T-helper 2 cell treated with Interferon-gamma antibody and Interleukin-4, amounts not matched to agents 100 ng/mL and 5 ng/mL, for 36 hours (primary cell): ENCODE results near the gene ERVK3-1. TPM values are rescaled to one million over a fixed set of nuclear protein-coding genes. Genes with fewer than 3 reads are reported as not detected.
"Not testable (repeated sequence)": the region's sequence is repeated elsewhere in the genome, so short reads cannot be mapped to it uniquely, and the experiment has no call there.

Source experiments
- intact Hi-C: fragments of 100-400 bp; cut with micrococcal nuclease; formaldehyde crosslinking; loops from one replicate; pipeline ENCODE4 v1.15.1; 2023
- total RNA-seq: library from RNA; stranded (reverse); gene quantifications from 2 replicates; pipeline ENCODE4 v1.2.3, GENCODE V29; 2022

The ERVK3-1 gene
- total RNA-seq, 1 donor from 2014 or later = 60.7 TPM

- intact Hi-C loops = no loop called here
These were observed 4.6 kb upstream of the ERVK3-1 start for GRCh38 chr19:58300620-58301019.

DNA sequence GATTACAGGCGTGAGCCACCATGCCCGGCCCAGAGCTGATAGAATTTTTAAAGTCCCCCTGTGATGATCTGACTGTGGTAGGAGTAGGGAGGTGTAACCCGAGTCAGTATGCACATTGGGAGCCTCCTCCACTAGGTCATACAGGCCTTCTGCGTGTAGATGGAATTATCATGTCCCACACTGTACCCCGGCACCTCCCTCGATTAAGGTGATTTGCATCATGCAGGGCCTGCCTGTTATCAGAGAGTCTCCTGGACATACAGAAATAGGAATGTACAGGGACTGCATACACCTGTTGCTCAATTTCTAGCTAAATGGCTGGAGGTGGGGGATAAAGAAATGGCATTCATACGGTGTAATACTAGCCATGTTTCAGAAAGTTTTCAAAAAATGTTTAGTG is 922 bp upstream of the ERVK3-1 start:
- intact Hi-C loops = no loop called here

DNA sequence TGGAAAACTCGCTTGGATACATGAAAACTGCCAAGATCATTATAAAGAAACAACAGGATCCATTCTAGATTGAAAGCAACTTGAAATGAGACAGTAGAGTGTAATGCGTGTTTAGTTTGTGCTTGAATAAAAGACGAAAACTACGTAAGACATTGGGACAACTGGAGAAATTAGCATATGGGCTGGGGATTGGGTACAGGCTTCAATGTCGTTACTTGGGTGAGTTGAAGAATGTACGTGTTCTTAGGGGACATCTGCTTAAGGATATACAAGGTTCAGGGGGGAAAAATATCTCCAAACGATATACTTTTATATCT is 471 bp upstream of the ERVK3-1 start:
- intact Hi-C loops = loop anchor here (1.0 kb wide), 7 partner anchors 23 to 147 kb away; partner anchors contain the start of genes ZNF132, ZNF274, ZNF324B and ZNF497

DNA sequence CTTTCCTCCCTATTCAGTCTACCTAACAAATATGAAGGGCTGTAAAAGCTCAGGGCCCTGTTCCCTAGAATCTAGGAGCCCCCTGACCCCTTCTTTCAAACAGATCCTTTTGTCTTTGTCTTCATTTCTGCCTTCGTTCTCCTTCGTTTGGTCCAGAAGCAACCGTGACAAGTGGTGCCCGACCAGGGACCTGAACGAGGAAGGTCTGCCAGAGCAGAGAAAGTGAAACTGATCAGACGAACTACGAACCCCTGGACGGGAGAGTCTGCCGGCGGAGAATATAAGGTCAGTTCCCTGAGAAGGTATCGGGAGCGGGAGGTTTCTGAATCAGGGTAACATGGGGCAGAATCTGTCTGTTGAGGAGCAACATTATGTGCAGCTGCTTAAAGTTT is 751 bp downstream of the ERVK3-1 start:
- intact Hi-C loops = loop anchor here (1.0 kb wide), 7 partner anchors 21 to 145 kb away; partner anchors contain the start of genes ZNF132, ZNF274, ZNF324B and ZNF497

DNA sequence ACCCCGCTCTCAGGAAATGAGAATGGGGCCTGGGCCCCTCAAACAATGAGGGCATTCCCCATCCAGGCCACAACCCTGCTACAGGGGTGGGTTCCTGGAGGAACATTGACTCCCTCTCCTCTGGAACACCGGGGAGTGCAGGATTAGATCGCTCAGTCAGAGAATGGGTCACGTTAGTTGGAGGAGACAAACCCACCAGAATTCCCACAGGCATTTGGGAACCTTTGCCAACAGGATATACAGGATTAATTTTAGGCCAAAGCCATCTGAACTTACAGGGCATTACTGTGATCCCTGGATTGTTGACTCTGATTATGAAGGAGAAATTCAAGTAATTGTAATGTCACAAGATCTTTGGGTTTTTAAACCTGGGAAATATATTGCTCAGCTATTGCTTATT is 2.6 kb downstream of the ERVK3-1 start:
- intact Hi-C loops = no loop called here

DNA sequence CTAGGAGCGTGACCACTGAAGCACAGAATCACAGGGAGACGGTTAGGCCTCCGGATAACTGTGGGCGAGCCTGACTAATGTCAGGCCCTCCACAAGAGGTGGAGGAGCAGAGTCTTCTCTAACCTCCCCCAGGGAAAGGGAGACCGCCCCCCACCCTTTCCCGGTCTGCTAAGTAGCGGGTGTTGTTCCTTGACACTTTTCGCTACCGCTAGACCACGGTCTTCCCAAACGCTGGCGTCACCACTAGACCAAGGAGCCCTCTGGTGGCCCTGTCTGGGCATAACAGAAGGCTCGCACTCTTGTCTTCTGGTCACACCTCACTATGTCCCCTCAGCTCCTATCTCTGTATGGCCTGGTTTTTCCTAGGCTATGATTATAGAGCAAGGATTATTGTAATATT is 5.5 kb downstream of the ERVK3-1 start:
- intact Hi-C loops = not testable (repeated sequence)

DNA sequence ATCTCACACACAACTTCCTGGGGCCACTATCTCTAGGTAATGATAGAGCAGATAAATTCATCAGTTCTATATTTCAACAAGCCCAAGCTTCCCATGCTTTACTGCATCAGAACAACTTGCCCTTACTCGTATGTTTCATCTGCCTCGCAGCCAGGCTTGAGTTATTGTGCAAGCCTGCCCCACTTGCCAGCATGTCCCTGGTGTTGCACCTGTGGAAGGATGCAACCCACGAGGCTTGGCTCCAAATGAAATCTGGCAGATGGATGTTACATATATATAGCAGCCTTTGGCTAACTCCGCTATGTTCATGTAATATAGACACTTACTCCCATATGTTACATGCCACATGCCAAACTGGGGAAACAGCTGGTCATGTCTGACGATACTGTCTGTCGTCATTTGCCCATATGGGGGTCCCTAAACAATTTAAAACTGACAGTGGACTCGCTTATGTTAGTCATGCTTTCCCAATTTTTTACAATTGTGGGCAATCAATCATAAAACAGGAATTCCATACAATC is 6.2 kb downstream of the ERVK3-1 start:
- intact Hi-C loops = no loop called here

- intact Hi-C loops = no loop called here
These were observed 10.4 kb downstream of the ERVK3-1 start for GRCh38 chr19:58315580-58315979.

DNA sequence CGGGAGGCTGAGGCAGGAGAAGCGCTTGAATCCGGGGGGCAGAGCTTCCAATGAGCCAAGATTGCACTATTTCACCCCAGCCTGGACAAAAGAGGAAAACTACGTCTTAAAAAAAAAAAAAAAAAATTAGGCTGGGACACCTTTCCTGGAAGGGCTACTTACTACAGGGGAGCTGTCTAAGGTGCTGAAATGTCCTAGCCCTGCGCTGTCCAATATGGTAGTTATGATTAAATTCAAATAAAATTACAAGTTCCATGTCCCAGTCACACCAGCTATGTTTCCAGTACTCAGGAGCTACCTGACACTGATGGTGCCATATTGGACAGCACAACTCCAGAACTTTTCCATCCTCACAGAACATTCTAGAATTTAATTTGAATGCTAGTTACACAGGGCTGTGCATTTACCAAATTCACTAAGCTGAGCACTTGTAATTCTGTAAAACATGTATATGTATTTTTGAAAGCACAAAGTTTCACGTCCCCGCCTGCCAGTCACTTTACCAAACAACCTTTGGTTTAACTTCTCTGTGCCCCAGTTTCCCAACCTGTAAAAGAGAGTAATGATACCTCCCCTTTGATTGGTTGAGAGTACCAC is 12.4 kb downstream of the ERVK3-1 start:
- intact Hi-C loops = no loop called here

GRCh38 chr19:58318297-58318696 is 13.1 kb downstream of the ERVK3-1 start:
- intact Hi-C loops = no loop called here

DNA sequence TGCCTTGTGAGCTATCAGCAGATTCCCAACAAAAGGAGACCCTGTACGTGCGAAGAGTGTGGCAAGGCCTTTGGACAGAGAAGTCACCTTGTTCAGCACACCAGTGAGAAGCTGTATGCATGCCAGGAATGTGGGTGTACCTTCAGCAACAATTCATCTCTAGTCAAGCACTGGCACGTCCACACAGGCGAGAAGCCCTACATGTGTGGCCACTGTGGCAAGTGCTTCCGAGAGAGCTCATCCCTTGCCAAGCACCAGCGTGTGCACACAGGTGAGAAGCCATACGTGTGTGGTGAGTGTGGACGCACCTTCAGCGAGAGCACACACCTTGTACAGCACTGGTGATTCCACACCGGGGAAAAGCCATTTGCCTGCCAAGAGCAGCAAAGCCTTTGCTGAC is 14.1 kb downstream of the ERVK3-1 start:
- intact Hi-C loops = no loop called here

DNA sequence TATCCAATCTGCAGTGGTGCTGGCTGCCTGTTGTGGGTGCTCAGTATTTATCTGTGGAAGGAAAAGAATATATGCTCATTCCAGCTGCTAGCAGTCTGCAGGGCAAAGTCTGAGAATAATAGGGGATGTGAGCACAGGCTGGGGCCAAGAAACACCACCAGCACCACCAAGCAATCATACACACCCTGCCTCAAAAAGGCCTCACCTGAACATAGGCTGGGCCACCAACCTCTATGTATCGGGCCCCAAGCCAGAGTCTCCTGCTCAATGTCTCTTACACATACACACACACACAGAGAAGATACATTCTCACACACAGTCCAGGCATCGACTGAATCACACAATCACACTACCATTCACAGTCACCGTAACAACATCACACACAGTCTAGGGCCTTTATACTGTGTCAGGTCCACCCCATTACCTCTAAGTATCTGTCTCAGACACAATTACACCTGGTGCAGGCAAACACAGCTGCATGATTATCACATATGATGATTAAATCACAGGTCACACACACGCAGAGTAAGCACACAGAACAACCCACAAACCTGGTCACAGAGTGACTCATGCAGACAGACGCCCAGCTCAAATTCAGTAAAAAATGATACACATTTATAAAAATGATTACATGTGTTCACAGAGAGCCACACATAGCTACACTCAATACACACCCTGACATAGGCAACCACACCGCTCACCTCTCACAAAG is 20.3 kb downstream of the ERVK3-1 start:
- intact Hi-C loops = loop anchor here (1.0 to 5.0 kb wide), 6 partner anchors 47 to 890 kb away; partner anchors contain the start of genes RPS5, ZNF446, ZNF584 and ZNF749

- intact Hi-C loops = loop anchor here (1.0 to 5.0 kb wide), 6 partner anchors 48 to 891 kb away; partner anchors contain the start of genes RPS5, ZNF446, ZNF584 and ZNF749
These were observed 21.3 kb downstream of the ERVK3-1 start for GRCh38 chr19:58326501-58326913.

DNA sequence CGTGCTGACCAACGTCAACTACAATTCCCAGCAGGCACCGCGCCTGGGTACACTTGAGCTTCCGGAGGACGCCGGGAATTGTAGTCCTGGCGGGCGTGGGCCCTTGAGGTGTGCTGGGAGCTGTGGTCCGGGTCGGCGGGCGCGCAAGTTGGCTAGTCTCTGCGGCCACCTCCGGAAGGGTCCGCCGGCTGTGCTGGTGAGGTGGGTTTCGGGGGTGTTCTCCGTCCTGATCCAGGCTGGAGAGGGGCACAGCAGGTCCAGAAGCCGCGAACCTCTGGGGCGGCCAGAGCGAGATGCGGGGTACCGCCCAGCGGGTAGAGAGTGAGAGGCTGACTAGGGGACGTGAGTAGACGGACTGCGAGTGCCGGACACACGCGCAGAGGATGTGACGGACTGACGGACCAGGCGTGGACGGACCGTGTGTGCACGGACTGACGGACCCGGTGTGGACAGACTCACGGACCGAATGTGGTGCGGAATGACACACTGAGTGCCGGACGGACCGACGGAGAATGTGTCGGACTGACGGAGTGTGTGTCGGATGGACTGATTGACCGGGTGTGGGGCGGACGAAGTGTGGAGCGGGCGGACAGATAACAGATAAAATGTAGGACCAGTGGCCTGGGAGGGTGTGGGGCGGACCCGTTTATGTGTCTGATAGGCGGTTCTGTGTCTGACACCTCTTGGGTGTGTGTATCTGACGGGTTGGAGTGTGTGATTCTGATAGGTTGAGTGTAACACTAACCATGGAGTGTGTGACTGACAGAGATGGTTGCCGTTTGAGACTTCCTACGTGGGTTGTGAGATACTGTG is 21.9 kb downstream of the ERVK3-1 start, which contains the start of gene ZSCAN22:
TSS of gene ZSCAN22 (plus strand) at position 81 of the 813 bp plus-strand sequence. CDS start 7,809 bp downstream, outside the sequence.
- intact Hi-C loops = loop anchor here (1.0 to 5.0 kb wide), 9 partner anchors 20 to 892 kb away; partner anchors contain the start of genes ERVK3-1, RPS5, ZNF446 and ZNF497

GRCh38 chr19:58328999-58329398 is 23.8 kb downstream of the ERVK3-1 start:
- intact Hi-C loops = loop anchor here (5.0 kb wide), 2 partner anchors 78 to 148 kb away; partner anchors contain the start of genes ZNF446 and ZNF584

- intact Hi-C loops = no loop called here
These were observed 25.3 kb downstream of the ERVK3-1 start for GRCh38 chr19:58330458-58330857.

- intact Hi-C loops = no loop called here
These were observed 27.5 kb downstream of the ERVK3-1 start for GRCh38 chr19:58332697-58333096.

GRCh38 chr19:58334691-58335249 is 29.6 kb downstream of the ERVK3-1 start:
- intact Hi-C loops = no loop called here

GRCh38 chr19:58335630-58336029 is 30.5 kb downstream of the ERVK3-1 start:
- intact Hi-C loops = no loop called here

GRCh38 chr19:58336216-58336615 is 31.0 kb downstream of the ERVK3-1 start:
- intact Hi-C loops = no loop called here

DNA sequence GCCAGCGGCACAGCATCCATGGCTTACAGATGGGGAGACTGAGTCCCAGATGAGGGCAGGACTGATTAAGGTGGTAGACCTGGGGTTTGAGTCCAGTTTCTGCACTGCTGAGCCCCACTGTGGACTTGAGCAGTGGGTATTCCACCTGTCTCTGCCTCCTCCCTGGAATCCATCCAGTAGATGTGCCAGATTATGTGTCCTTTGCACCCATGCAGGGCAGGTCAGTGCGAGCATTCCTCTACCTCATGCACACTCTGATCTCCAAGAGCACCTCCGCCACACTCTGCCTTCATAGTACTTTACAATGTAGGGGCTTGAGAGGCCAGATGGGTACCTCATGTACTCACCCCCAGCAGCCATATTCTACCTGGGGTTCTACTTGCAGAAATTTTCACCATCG is 31.6 kb downstream of the ERVK3-1 start:
- intact Hi-C loops = no loop called here
